ENCODE results near the gene RABGAP1L. TPM values are rescaled to one million over a fixed set of nuclear protein-coding genes. Genes with fewer than 3 reads are reported as not detected.

RABGAP1L gene
- polyA plus RNA-seq, 3 donors: 35.2 to 75.3 (median 63.3) TPM

DNA sequence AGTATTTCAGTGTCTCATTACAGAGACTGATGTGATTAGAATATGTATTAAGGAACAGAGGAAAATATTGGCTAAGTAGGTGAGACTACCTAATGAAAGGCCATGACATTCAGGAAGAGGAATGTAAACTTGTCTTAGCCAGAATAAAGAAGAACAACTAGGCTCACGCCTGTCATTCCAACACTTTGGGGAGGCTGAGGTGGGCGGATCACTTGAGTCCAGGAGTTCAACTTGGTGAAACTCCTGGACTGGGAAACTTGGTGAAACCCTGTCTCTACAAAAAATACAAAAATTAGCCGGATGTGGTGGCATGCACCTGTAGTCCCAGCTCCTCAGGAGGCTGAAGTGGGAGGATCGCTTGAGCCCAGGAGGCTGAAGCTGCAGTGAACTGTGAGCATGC lies 825.6 kb downstream of the RABGAP1L start:
- Histone ChIP-seq H3K9me3 (replicated peaks in 1 of 2; ENCODE audit: control insufficient read depth in 1 of 2, insufficient read depth in 1 of 2, low read length in 2 of 2) (no peaks in the 10 kb centered on the region), H2AFZ (ENCODE audit: insufficient read depth, low read depth, low read length, poor library complexity, severe bottlenecking) (no peak overlapping the region), H3K27ac (ENCODE audit: low read depth in 1 of 2, low read length in 2 of 2) (no peak overlapping the region), H3K4me2 (replicated peaks; ENCODE audit: extremely low read depth, low read length, poor library complexity, severe bottlenecking) (no peak overlapping the region), H4K20me1 (ENCODE audit: insufficient read depth, low read length) (no peaks in the 10 kb centered on the region), H3K27me3 (ENCODE audit: control insufficient read depth in 2 of 2, insufficient read depth in 2 of 2, low read length in 2 of 2) (no peaks in the 10 kb centered on the region), H3K4me3 (replicated peaks in 1 of 3; ENCODE audit: low read depth in 2 of 3, low read length in 3 of 3) (no peak overlapping the region), H3K4me1 (ENCODE audit: control insufficient read depth in 1 of 2, insufficient read depth in 2 of 2, low read length in 2 of 2) (peaks cover 2 to 4% of the 10 kb centered on the region in 2 donors), H3K79me2 (ENCODE audit: insufficient read depth, low read length) (no peaks in the 10 kb centered on the region), H3K36me3 (replicated peaks in 1 of 2; ENCODE audit: control insufficient read depth in 1 of 2, insufficient read depth in 2 of 2, low read length in 2 of 2) (peaks cover 40 to 91% of the 10 kb centered on the region in 2 donors), H3K9ac (ENCODE audit: insufficient read depth, low read length, poor library complexity, severe bottlenecking) (no peak overlapping the region)
- H3K9me3 Mint-ChIP-seq: peaks cover 0 to 5% (median 0%) of the 10 kb centered on the region in 7 donors
- DNase-seq: no peak
- intact Hi-C loops (cut with micrococcal nuclease): loop anchor here in 1 of 2 donors (5.0 kb wide), 1 partner anchor 213 kb away; no protein-coding TSS in a partner anchor
- no peaks in the 10 kb centered on the region for H3K27me3 Mint-ChIP-seq (ENCODE audit: low read depth in 3 of 3)
- H3K4me3 Mint-ChIP-seq: no peak overlapping the region
- H3K4me1 Mint-ChIP-seq: peaks cover 6% of the 10 kb centered on the region
- H3K27ac Mint-ChIP-seq: no peak overlapping the region
- peaks cover 62 to 82% of the 10 kb centered on the region in 2 donors for H3K36me3 Mint-ChIP-seq
- WGBS (ENCODE audit: insufficient coverage): 100% methylated on average over 2 of the region's 4 CpGs
- TF ChIP-seq, protein P1, sequence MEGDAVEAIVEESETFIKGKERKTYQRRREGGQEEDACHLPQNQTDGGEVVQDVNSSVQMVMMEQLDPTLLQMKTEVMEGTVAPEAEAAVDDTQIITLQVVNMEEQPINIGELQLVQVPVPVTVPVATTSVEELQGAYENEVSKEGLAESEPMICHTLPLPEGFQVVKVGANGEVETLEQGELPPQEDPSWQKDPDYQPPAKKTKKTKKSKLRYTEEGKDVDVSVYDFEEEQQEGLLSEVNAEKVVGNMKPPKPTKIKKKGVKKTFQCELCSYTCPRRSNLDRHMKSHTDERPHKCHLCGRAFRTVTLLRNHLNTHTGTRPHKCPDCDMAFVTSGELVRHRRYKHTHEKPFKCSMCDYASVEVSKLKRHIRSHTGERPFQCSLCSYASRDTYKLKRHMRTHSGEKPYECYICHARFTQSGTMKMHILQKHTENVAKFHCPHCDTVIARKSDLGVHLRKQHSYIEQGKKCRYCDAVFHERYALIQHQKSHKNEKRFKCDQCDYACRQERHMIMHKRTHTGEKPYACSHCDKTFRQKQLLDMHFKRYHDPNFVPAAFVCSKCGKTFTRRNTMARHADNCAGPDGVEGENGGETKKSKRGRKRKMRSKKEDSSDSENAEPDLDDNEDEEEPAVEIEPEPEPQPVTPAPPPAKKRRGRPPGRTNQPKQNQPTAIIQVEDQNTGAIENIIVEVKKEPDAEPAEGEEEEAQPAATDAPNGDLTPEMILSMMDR (IDR thresholded peaks at IDR 0.05): no peak

DNA sequence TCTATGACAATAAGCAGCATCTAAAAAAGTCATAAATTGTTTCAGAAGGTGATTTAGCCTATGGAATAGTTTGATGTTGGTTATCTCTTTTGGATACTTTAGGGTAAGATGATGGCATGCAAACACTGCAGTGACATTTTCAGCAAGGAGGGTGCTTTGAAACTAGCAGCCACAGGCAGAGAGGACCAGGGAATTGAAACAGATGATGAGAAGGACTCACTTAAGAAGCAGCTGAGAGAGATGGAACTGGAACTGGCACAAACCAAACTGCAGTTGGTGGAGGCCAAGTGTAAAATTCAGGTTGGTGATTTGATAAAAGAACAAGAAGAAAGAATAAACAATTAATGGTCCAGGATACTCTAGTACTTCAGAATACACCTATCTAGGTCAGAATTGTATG lies 829.2 kb downstream of the RABGAP1L start:
- H3K27ac ChIP-seq (ENCODE audit: low read depth in 1 of 2, low read length in 2 of 2): no peak overlapping the region
- intact Hi-C loops (cut with micrococcal nuclease): no loop called here
- H3K36me3 ChIP-seq (replicated peaks in 1 of 2; ENCODE audit: control insufficient read depth in 1 of 2, insufficient read depth in 2 of 2, low read length in 2 of 2): peaks cover 20 to 80% of the 10 kb centered on the region in 2 donors
- H3K9me3 ChIP-seq (replicated peaks in 1 of 2; ENCODE audit: control insufficient read depth in 1 of 2, insufficient read depth in 1 of 2, low read length in 2 of 2): no peaks in the 10 kb centered on the region
- no peak for DNase-seq
- H3K27me3 ChIP-seq (ENCODE audit: control insufficient read depth in 2 of 2, insufficient read depth in 2 of 2, low read length in 2 of 2): no peaks in the 10 kb centered on the region
- H2AFZ ChIP-seq (ENCODE audit: insufficient read depth, low read depth, low read length, poor library complexity, severe bottlenecking): no peak overlapping the region
- TF ChIP-seq, protein P1 (IDR thresholded peaks at IDR 0.05): no peak
- Mint-ChIP-seq H3K27me3 (ENCODE audit: low read depth in 3 of 3) (no peaks in the 10 kb centered on the region), H3K27ac (peak overlapping the region in 1 of 7 donors; percentile 18), H3K9me3 (no peaks in the 10 kb centered on the region), H3K4me3 (no peak overlapping the region), H3K36me3 (peaks cover 42 to 66% of the 10 kb centered on the region in 2 donors), H3K4me1 (peaks cover 8% of the 10 kb centered on the region)
- no peak overlapping the region for H3K9ac ChIP-seq (ENCODE audit: insufficient read depth, low read length, poor library complexity, severe bottlenecking)
- no peak overlapping the region for H3K4me2 ChIP-seq (replicated peaks; ENCODE audit: extremely low read depth, low read length, poor library complexity, severe bottlenecking)
- H3K79me2 ChIP-seq (ENCODE audit: insufficient read depth, low read length): no peaks in the 10 kb centered on the region
- H3K4me3 ChIP-seq (replicated peaks in 1 of 3; ENCODE audit: low read depth in 2 of 3, low read length in 3 of 3): no peak overlapping the region
- H4K20me1 ChIP-seq (ENCODE audit: insufficient read depth, low read length): no peaks in the 10 kb centered on the region
- H3K4me1 ChIP-seq (ENCODE audit: control insufficient read depth in 1 of 2, insufficient read depth in 2 of 2, low read length in 2 of 2): peaks cover 3 to 13% of the 10 kb centered on the region in 2 donors

Data from CD14-positive monocyte (primary cell).